Measurements from ENCODE around the gene GATD1. TPM values are rescaled to one million over a fixed set of nuclear protein-coding genes. Genes with fewer than 3 reads are reported as not detected.

The GATD1 gene
- total RNA-seq, 4 donors from 2014 or later = 30.9 to 52.4 (median 39.8) TPM

DNA sequence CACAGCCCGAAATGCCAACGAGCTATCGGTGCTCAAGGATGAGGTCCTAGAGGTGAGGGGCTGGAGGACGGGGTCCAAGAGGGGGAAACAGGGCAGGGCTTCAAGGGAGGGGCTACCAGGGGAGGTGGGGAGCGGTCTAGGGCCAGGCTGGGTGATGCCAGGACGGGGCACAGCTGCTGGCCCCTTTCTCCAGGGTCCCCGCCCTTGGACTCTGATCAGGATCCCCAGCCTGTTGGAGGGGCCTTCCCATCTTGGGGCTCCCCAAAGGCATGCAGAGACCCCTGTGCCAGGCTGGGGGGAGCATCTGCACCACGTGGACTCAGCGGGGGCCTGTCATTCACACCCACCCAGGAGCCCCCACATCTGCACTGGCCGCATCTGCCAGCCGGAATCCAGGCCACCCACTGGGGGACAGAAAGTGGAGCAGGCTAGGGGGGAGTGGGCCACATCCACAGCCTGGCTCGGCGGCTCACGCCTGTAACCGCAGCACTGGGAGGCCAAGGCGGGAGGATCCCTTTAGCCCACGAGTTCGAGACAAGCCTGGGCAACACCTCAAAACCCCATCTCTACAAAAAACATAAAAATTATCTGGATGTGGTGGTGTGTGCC, 52.4 kb downstream of the GATD1 start:
- TF ChIP-seq POLR2A (IDR thresholded peaks at IDR 0.05) = no peak
- WGBS, 2 donors = 74 to 78% methylated on average over 14 to 16 of the region's 18 CpGs
- intact Hi-C loops (cut with DNase I; ENCODE audit: low total_unique reads) = loop anchor here (2.0 to 10.0 kb wide), 2 partner anchors 70 to 170 kb away; no protein-coding TSS in a partner anchor
- DNase-seq (ENCODE audit: low spot score in 2 of 2) = no peak
- no peak overlapping the region for H3K4me3 ChIP-seq (ENCODE audit: low read depth, poor library complexity, severe bottlenecking)

DNA sequence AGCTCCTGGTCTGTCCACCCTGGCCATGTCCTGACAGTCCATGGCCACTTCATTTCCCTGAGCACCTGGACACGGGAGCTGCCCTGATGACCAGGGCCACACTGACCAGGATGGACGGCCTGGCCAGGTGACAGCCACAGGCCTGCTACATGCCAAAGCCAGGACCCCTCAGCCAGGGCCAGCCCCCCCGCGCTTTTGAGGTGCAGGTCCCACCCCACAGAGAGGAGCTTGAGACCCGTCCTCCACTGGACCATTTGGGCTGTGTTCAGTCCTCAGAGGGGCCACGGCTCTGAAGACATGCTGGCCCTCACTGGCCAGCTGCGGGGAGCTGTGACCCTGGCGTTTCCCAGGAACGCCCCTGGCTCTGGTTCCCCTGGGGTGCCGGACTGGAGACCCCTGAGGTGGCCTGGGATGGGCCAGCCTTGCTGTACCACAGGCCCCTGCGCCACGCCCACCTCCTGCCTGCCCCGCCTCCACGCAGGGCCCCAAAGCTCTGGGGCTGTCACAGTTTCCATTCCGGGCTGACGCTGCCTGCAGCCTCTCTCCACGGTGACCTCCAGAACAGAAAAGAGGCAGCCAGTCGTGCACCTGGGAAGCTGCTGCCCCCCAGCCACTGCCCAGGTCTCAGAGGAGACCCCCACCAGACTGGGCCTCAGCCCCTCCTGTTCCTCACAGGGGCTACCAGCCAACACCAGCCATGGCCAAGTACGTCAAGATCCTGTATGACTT, 53.1 kb downstream of the GATD1 start:
- no peak for DNase-seq (ENCODE audit: low spot score in 2 of 2)
- TF ChIP-seq, protein P1, sequence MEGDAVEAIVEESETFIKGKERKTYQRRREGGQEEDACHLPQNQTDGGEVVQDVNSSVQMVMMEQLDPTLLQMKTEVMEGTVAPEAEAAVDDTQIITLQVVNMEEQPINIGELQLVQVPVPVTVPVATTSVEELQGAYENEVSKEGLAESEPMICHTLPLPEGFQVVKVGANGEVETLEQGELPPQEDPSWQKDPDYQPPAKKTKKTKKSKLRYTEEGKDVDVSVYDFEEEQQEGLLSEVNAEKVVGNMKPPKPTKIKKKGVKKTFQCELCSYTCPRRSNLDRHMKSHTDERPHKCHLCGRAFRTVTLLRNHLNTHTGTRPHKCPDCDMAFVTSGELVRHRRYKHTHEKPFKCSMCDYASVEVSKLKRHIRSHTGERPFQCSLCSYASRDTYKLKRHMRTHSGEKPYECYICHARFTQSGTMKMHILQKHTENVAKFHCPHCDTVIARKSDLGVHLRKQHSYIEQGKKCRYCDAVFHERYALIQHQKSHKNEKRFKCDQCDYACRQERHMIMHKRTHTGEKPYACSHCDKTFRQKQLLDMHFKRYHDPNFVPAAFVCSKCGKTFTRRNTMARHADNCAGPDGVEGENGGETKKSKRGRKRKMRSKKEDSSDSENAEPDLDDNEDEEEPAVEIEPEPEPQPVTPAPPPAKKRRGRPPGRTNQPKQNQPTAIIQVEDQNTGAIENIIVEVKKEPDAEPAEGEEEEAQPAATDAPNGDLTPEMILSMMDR (IDR thresholded peaks at IDR 0.05) = no peak
- intact Hi-C loops (cut with DNase I; ENCODE audit: low total_unique reads) = loop anchor here (2.0 to 10.0 kb wide), 2 partner anchors 69 to 169 kb away; no protein-coding TSS in a partner anchor
- 77 to 80% methylated on average over 10 to 18 of the region's 19 CpGs for WGBS, 2 donors
- H3K4me3 ChIP-seq (ENCODE audit: low read depth, poor library complexity, severe bottlenecking) = no peak overlapping the region

DNA sequence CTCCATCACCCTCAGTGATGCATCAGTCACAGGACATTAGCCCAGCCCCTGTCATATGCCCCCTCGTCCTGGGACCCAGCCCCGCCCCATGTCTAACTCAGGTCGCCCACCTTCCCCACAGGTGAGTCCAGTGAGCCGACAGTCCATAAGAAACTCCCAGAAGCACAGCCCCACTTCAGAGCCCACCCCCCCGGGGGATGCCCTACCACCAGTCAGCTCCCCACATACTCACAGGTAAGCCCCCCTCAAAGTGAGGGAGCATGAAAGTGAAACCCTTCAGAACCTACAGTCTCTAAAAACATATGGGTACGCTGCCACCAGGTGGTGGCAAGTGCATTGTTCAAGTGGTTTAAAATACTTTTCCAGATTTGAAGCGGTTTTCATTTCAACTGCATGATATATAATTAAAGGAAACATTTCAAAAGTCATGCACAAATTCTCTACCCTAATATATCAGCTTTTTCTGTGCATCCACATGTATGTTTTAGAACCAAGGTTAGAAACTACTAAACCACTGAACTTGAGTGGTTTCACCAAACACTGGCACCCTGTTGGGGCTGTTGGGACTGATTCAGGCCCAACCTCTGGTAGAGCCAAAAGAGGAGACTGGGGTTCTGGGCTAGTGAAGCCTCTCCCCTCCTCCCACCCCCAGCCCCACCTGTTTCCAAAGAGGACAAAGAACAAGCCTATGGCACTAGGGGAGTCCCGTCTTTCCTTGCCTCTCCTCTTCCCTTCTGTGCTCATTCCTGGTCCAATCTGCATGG, 54.0 kb downstream of the GATD1 start:
- TF ChIP-seq, protein P1 (IDR thresholded peaks at IDR 0.05) = no peak
- TF ChIP-seq POLR2A (IDR thresholded peaks at IDR 0.05) = no peak
- intact Hi-C loops (cut with DNase I; ENCODE audit: low total_unique reads) = loop anchor here (10.0 kb wide), 1 partner anchor 69 kb away; no protein-coding TSS in a partner anchor
- 43 to 55% methylated on average over 6 to 8 of the region's 8 CpGs for WGBS, 2 donors
- H3K4me3 ChIP-seq (ENCODE audit: low read depth, poor library complexity, severe bottlenecking) = no peak overlapping the region
- no peak for DNase-seq (ENCODE audit: low spot score in 2 of 2)

DNA sequence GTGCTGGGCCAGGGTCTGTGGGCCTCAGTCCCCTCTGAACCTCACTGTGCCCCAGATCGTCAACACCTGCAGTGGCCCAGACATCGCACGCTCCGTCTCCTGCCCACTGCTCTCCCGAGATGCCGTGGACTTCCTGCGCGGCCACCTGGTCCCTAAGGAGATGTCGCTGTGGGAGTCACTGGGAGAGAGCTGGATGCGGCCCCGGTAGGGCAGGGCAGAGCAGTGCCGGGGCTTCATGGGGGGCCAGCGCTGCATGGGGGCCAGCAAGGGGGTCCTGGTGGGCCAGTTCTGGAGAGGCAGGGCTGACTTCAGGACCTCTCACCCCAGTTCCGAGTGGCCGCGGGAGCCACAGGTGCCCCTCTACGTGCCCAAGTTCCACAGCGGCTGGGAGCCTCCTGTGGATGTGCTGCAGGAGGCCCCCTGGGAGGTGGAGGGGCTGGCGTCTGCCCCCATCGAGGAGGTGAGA, 54.9 kb downstream of the GATD1 start:
- intact Hi-C loops (cut with DNase I; ENCODE audit: low total_unique reads) = loop anchor here (10.0 kb wide), 1 partner anchor 68 kb away; no protein-coding TSS in a partner anchor
- WGBS, 2 donors = 80 to 82% methylated on average over 13 to 18 of the region's 20 CpGs
- no peak for DNase-seq (ENCODE audit: low spot score in 2 of 2)
- H3K4me3 ChIP-seq (ENCODE audit: low read depth, poor library complexity, severe bottlenecking) = no peak overlapping the region
- TF ChIP-seq, protein P1 (IDR thresholded peaks at IDR 0.05) = no peak
- TF ChIP-seq POLR2A (IDR thresholded peaks at IDR 0.05) = no peak

DNA sequence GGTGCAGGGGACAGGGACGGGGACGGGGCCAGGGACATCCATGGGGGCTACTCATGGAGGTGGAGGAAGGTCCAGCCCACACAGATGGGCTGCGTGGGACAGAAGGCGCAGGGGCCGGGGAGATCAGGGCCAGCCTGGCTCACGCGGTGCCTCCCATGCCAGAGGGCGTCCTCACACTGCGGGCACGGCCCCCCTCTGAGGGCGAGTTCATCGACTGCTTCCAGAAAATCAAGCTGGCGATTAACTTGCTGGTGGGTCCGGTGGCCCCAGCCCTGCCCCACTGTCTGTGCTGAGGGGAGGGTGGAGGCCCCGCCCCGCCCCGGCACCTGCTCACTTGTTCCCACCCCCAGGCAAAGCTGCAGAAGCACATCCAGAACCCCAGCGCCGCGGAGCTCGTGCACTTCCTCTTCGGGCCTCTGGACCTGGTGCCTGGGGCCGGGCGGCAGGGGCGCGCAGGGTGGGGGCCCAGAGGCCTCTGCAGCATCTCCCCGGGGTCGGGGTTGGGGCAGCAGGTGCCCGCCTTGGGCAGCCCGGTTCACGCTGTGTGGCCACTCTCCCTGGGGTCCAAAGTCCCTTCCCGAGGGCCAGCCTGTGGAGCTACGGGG, 55.4 kb downstream of the GATD1 start:
- H3K4me3 ChIP-seq (ENCODE audit: low read depth, poor library complexity, severe bottlenecking) = no peak overlapping the region
- no peak for DNase-seq (ENCODE audit: low spot score in 2 of 2)
- no peak for TF ChIP-seq POLR2A (IDR thresholded peaks at IDR 0.05)
- TF ChIP-seq, protein P1 (IDR thresholded peaks at IDR 0.05) = no peak
- intact Hi-C loops (cut with DNase I; ENCODE audit: low total_unique reads) = loop anchor here (10.0 kb wide), 1 partner anchor 67 kb away; no protein-coding TSS in a partner anchor
- 44 to 63% methylated on average over 8 to 14 of the region's 33 CpGs for WGBS, 2 donors
